Measurements from ENCODE around the gene BLACAT1.

DNA sequence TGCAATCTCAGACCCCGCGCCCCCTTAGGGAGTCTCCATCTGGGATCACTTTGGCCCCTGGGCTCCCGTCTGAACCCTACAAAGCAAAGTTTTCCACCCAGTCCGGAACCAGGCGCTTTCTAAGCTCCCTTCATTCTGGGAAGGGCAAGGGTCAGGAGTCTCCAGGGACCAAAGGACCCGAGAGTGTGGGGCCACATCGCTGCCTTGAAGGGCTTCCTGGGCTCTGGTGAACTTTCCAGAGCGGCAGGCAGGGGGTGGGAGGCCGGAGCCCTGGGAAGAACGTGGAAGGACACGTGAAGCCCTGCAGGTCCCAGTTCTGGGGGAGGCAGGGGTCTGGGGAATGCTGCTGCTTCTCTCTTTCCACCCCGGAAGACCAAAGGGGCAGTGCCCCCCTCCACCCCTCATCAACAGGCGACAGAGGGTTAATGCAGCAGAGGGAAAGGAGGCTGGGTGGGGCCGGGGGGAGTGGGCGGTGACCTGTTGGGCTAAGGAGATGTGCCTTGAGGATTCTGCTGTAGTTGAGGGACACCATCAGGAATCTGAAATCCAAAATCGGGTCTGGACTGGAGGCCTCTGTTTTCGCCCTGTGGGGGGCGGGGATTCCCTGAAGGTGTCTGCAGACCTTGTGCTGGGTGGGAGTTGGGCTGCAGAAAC is 49.4 kb upstream of the BLACAT1 start:
- TF ChIP-seq POLR2A (IDR thresholded peaks at IDR 0.05; ENCODE audit: low read depth, low read length) (no peak), TAF1 (IDR thresholded peaks at IDR 0.05; ENCODE audit: low read depth, low read length) (no peak), POLR2AphosphoS5 (IDR thresholded peaks at IDR 0.05; ENCODE audit: low read depth, low read length) (no peak)

Data from GM12891 (cell line).